HFF-Myc (cell line): ENCODE measurements around the gene RPRD1B.

ENCODE experiments used
- DNase-seq: peaks from one replicate; pipeline ENCODE4 v3.0.0-alpha.2; 2011; ENCODE audit warnings: low read depth; ENCODE audit errors: extremely low read depth
- H3K4me3 ChIP-seq: replicated peaks from 2 replicates; pipeline ENCODE4 v1.5.1; 2011; ENCODE audit warnings: low read depth, mild to moderate bottlenecking, control low read depth, low read length
- TF ChIP-seq, protein P1 (sequence below): IDR thresholded peaks from 2 replicates; pipeline ENCODE4 v1.5.1; 2012; ENCODE audit warnings: mild to moderate bottlenecking, low read depth, low read length, control low read depth; ENCODE audit errors: missing control alignments

Gene RPRD1B

DNA sequence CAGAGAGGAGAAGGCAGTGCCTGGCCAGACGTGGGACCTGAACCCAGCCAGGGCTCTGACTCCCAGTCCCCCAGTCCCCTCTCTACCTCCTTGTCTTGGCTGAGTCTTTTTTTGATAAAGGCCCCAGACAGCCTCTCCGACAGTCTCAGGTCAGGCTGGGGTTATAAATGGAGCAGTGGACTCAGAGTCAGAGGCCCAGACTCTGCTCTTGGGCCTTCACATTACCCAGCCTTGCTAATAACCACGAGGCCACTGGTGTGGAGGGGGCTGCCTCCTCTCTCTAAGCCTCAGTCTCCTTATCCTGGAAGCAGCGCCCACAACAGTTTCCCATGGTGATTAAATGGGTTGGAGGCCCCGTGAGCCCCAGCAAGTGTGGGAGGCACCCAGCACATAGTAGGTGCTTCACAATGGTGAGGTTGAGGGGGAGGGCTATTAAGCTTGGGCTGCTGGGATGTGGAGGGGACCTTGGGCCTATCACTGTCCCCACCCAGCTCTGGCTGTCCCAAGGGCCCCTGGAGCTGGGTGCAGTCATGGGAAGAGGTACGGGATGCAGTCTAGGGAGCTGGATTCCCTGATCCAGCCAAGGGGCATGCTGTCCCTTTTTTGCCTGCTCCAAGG is 95.8 kb downstream of the RPRD1B start:
- H3K4me3 ChIP-seq = no peak overlapping the region
- TF ChIP-seq, protein P1, sequence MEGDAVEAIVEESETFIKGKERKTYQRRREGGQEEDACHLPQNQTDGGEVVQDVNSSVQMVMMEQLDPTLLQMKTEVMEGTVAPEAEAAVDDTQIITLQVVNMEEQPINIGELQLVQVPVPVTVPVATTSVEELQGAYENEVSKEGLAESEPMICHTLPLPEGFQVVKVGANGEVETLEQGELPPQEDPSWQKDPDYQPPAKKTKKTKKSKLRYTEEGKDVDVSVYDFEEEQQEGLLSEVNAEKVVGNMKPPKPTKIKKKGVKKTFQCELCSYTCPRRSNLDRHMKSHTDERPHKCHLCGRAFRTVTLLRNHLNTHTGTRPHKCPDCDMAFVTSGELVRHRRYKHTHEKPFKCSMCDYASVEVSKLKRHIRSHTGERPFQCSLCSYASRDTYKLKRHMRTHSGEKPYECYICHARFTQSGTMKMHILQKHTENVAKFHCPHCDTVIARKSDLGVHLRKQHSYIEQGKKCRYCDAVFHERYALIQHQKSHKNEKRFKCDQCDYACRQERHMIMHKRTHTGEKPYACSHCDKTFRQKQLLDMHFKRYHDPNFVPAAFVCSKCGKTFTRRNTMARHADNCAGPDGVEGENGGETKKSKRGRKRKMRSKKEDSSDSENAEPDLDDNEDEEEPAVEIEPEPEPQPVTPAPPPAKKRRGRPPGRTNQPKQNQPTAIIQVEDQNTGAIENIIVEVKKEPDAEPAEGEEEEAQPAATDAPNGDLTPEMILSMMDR = no peak
- DNase-seq = no peak

DNA sequence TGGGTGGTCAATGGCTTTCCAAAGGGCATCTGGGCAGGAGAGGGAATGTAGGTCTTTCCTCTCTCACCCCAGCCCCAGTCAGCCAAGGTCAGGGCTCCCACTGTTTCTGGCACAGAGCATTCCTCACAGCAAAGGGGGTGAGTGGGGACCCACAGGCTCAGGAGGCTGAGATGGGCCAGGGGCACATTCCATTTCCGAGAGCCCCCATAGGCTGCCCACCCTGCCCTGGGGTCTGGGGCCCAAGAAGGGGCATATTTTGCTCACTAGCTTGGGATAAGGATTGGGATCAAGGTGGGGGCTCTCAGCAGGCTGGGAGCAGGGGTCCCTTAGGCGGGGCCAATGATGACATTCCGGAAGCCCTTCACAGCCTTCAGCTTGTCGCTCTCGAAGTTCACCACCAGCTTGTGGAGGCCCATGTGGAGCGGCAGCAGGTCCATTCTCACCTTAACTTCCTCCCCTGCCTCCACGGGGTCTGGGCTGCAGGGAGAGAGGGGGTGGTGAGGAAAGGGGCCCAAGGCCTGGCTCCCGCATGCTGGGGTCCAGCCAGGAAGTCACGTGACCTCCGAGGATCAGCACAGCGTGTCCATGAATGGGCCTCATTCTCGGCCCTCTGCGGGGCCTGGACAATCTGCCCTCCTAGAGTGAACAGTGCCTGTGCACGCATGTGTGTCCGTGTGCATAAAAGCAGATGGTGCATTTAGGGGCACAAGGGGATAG is 96.5 kb downstream of the RPRD1B start:
- TF ChIP-seq, protein P1 = no peak
- no peak overlapping the region for H3K4me3 ChIP-seq
- no peak for DNase-seq

- TF ChIP-seq, protein P1 = no peak
- no peak overlapping the region for H3K4me3 ChIP-seq
- DNase-seq = no peak
Measured at GRCh38 chr20:38130687-38131587, 97.4 kb downstream of the RPRD1B start.

DNA sequence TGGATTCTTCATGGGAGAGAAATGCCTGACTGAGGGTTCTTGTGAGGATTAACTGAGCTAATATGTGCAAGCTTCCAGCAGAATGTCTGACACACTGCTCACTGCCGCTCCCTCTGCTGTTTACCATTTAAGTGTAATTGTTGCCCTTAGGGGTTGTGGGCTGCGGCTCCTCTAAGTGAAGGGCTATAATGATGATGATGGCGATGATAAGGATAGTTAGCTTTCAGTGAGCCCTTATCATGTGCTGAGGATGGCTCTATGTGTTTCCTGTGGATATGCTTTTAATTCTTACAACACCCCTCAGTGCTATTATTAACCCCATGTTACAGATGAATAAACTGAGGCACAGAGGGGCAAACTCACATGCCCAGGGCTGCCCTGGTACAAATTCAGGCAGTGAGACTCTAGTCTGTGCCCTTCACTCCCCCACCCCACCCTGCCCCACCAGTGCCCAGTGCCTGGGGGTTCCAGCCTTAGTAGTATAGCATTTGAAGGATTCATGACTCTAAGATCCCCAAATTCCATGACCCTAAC is 98.1 kb downstream of the RPRD1B start:
- no peak for DNase-seq
- TF ChIP-seq, protein P1 = no peak

DNA sequence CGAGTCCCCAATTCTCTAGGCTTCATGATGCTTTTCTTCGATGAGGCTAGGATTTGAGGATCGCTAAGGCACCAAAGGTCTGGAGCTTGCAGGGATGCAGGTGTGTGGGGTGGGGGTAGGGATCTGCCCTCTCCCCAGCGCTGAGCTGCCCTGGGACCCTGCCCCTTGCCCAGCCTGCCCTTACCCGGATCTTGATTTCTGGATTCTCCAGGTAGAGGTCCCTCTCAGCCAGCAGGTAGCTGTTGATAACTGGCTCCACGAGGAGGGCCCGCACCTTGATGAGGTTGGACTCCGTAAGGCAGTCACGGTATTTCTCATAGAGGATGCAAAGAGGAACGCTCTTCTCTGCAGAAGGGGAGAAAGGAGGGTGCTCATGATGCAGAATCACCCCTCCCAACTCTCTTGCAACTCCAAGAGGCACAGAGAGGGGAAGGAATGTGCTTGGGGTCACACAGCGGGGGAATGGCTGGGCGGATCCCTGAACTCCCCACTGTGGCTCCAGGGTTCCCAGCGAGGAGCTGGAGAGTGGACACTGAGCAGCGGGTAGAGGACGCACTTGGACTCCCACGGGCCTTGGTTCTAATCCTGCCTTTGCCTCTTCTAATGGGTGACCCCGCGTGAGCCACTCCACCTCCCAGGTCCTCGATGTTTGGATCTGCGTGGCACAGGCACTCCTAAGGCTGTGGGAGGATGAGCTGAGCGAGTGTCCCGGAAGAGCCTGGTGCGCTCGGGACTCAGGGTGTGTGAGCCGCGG is 98.8 kb downstream of the RPRD1B start:
- TF ChIP-seq, protein P1 = no peak
- no peak for DNase-seq
- H3K4me3 ChIP-seq = no peak overlapping the region

More for the DNA sequence above, 98.1 kb downstream of the RPRD1B start:
- H3K4me3 ChIP-seq = no peak overlapping the region
